ENCODE data around the gene DOCK4. TPM values are rescaled to one million over a fixed set of nuclear protein-coding genes. Genes with fewer than 3 reads are reported as not detected.

Gene DOCK4
- total and polyA plus RNA-seq, 5 donors from 2014 or later = 0.44 TPM; not detected in 4

GRCh38 chr7:111705807-111706206 is 500.4 kb downstream of the DOCK4 start:
- no peaks in the 10 kb centered on the region for H3K27me3 Mint-ChIP-seq
- Histone ChIP-seq H3K4me1 (ENCODE audit: control insufficient read depth, insufficient read depth, low read length, poor library complexity, severe bottlenecking) (no peaks in the 10 kb centered on the region), H3K9me3 (ENCODE audit: control insufficient read depth in 2 of 2, low read length in 2 of 2) (no peaks in the 10 kb centered on the region), H3K27ac (ENCODE audit: insufficient read depth, low read length, poor library complexity, severe bottlenecking) (no peak overlapping the region), H3K27me3 (ENCODE audit: control insufficient read depth, insufficient read depth, low read length) (no peaks in the 10 kb centered on the region), H3K4me3 (ENCODE audit: low read depth, low read length) (no peak overlapping the region), H3K36me3 (ENCODE audit: control insufficient read depth, insufficient read depth, low read length) (no peaks in the 10 kb centered on the region)
- no peak overlapping the region for H3K4me3 Mint-ChIP-seq
- H3K4me1 Mint-ChIP-seq = no peaks in the 10 kb centered on the region
- H3K9me3 Mint-ChIP-seq = peaks cover 0 to 8% (median 0%) of the 10 kb centered on the region in 7 donors
- ATAC-seq (ENCODE audit: low read depth in 2 of 2) (no peak), DNase-seq (no peak)
- no peak overlapping the region for H3K27ac Mint-ChIP-seq
- H3K36me3 Mint-ChIP-seq = no peaks in the 10 kb centered on the region

- no peak overlapping the region for H3K27ac ChIP-seq (ENCODE audit: insufficient read depth, low read length, poor library complexity, severe bottlenecking)
- ATAC-seq (ENCODE audit: low read depth in 2 of 2) = no peak
- H3K4me1 Mint-ChIP-seq = no peaks in the 10 kb centered on the region
- H3K4me3 Mint-ChIP-seq = no peak overlapping the region
- no peak overlapping the region for H3K4me3 ChIP-seq (ENCODE audit: low read depth, low read length)
- H3K9me3 Mint-ChIP-seq = peaks cover 0 to 11% (median 1%) of the 10 kb centered on the region in 7 donors
- H3K9me3 ChIP-seq (ENCODE audit: control insufficient read depth in 2 of 2, low read length in 2 of 2) = no peaks in the 10 kb centered on the region
- no peaks in the 10 kb centered on the region for H3K36me3 ChIP-seq (ENCODE audit: control insufficient read depth, insufficient read depth, low read length)
- H3K27me3 Mint-ChIP-seq = peaks cover 4% of the 10 kb centered on the region
- H3K36me3 Mint-ChIP-seq = no peaks in the 10 kb centered on the region
- H3K27me3 ChIP-seq (ENCODE audit: control insufficient read depth, insufficient read depth, low read length) = no peaks in the 10 kb centered on the region
- no peak for DNase-seq
- H3K4me1 ChIP-seq (ENCODE audit: control insufficient read depth, insufficient read depth, low read length, poor library complexity, severe bottlenecking) = no peaks in the 10 kb centered on the region
- no peak overlapping the region for H3K27ac Mint-ChIP-seq
These were observed 508.4 kb downstream of the DOCK4 start for GRCh38 chr7:111697771-111698170.

- Mint-ChIP-seq H3K9me3 (peaks cover 0 to 6% (median 0%) of the 10 kb centered on the region in 7 donors), H3K4me1 (no peaks in the 10 kb centered on the region), H3K4me3 (no peak overlapping the region), H3K27ac (no peak overlapping the region), H3K36me3 (no peaks in the 10 kb centered on the region), H3K27me3 (peaks cover 4% of the 10 kb centered on the region)
- Histone ChIP-seq H3K27ac (ENCODE audit: insufficient read depth, low read length, poor library complexity, severe bottlenecking) (no peak overlapping the region), H3K9me3 (ENCODE audit: control insufficient read depth in 2 of 2, low read length in 2 of 2) (no peaks in the 10 kb centered on the region), H3K4me3 (ENCODE audit: low read depth, low read length) (no peak overlapping the region), H3K4me1 (ENCODE audit: control insufficient read depth, insufficient read depth, low read length, poor library complexity, severe bottlenecking) (no peaks in the 10 kb centered on the region), H3K27me3 (ENCODE audit: control insufficient read depth, insufficient read depth, low read length) (no peaks in the 10 kb centered on the region), H3K36me3 (ENCODE audit: control insufficient read depth, insufficient read depth, low read length) (no peaks in the 10 kb centered on the region)
- no peak for ATAC-seq (ENCODE audit: low read depth in 2 of 2)
- DNase-seq = no peak
These were observed 511.8 kb downstream of the DOCK4 start for GRCh38 chr7:111694376-111694775.

- Histone ChIP-seq H3K9me3 (ENCODE audit: control insufficient read depth in 2 of 2, low read length in 2 of 2) (no peaks in the 10 kb centered on the region), H3K36me3 (ENCODE audit: control insufficient read depth, insufficient read depth, low read length) (no peaks in the 10 kb centered on the region), H3K4me1 (ENCODE audit: control insufficient read depth, insufficient read depth, low read length, poor library complexity, severe bottlenecking) (no peaks in the 10 kb centered on the region), H3K27ac (ENCODE audit: insufficient read depth, low read length, poor library complexity, severe bottlenecking) (no peak overlapping the region), H3K27me3 (ENCODE audit: control insufficient read depth, insufficient read depth, low read length) (no peaks in the 10 kb centered on the region), H3K4me3 (ENCODE audit: low read depth, low read length) (no peak overlapping the region)
- Mint-ChIP-seq H3K4me3 (no peak overlapping the region), H3K27ac (no peak overlapping the region), H3K9me3 (peaks cover 0 to 7% (median 0%) of the 10 kb centered on the region in 7 donors), H3K36me3 (no peaks in the 10 kb centered on the region), H3K27me3 (peaks cover 5% of the 10 kb centered on the region), H3K4me1 (no peaks in the 10 kb centered on the region)
- ATAC-seq (ENCODE audit: low read depth in 2 of 2) (no peak), DNase-seq (no peak)
These were observed 515.7 kb downstream of the DOCK4 start for GRCh38 chr7:111690364-111691111.

- Histone ChIP-seq H3K4me1 (ENCODE audit: control insufficient read depth, insufficient read depth, low read length, poor library complexity, severe bottlenecking) (no peaks in the 10 kb centered on the region), H3K4me3 (ENCODE audit: low read depth, low read length) (no peak overlapping the region), H3K27ac (ENCODE audit: insufficient read depth, low read length, poor library complexity, severe bottlenecking) (no peak overlapping the region), H3K36me3 (ENCODE audit: control insufficient read depth, insufficient read depth, low read length) (no peaks in the 10 kb centered on the region), H3K9me3 (ENCODE audit: control insufficient read depth in 2 of 2, low read length in 2 of 2) (no peaks in the 10 kb centered on the region), H3K27me3 (ENCODE audit: control insufficient read depth, insufficient read depth, low read length) (no peaks in the 10 kb centered on the region)
- no peak for DNase-seq
- Mint-ChIP-seq H3K27ac (no peak overlapping the region), H3K4me1 (no peaks in the 10 kb centered on the region), H3K9me3 (peaks cover 0 to 3% (median 0%) of the 10 kb centered on the region in 7 donors), H3K36me3 (no peaks in the 10 kb centered on the region), H3K4me3 (no peak overlapping the region), H3K27me3 (peaks cover 5% of the 10 kb centered on the region)
- ATAC-seq (ENCODE audit: low read depth in 2 of 2) = no peak
These were observed 520.9 kb downstream of the DOCK4 start for GRCh38 chr7:111685349-111685748.

GRCh38 chr7:111682588-111683340 is 523.4 kb downstream of the DOCK4 start:
- Mint-ChIP-seq H3K4me1 (no peaks in the 10 kb centered on the region), H3K36me3 (no peaks in the 10 kb centered on the region), H3K27ac (no peak overlapping the region), H3K9me3 (peaks cover 0 to 2% (median 0%) of the 10 kb centered on the region in 7 donors), H3K27me3 (no peaks in the 10 kb centered on the region), H3K4me3 (no peak overlapping the region)
- ATAC-seq (ENCODE audit: low read depth in 2 of 2) = no peak
- Histone ChIP-seq H3K27me3 (ENCODE audit: control insufficient read depth, insufficient read depth, low read length) (no peaks in the 10 kb centered on the region), H3K36me3 (ENCODE audit: control insufficient read depth, insufficient read depth, low read length) (no peaks in the 10 kb centered on the region), H3K9me3 (ENCODE audit: control insufficient read depth in 2 of 2, low read length in 2 of 2) (no peaks in the 10 kb centered on the region), H3K27ac (ENCODE audit: insufficient read depth, low read length, poor library complexity, severe bottlenecking) (no peak overlapping the region), H3K4me1 (ENCODE audit: control insufficient read depth, insufficient read depth, low read length, poor library complexity, severe bottlenecking) (no peaks in the 10 kb centered on the region), H3K4me3 (ENCODE audit: low read depth, low read length) (no peak overlapping the region)
- no peak for DNase-seq

- no peak overlapping the region for H3K27ac Mint-ChIP-seq
- H3K4me3 Mint-ChIP-seq = no peak overlapping the region
- no peaks in the 10 kb centered on the region for H3K27me3 Mint-ChIP-seq
These were observed 525.0 kb downstream of the DOCK4 start for GRCh38 chr7:111681242-111681641.

More at GRCh38 chr7:111681242-111681641, 525.0 kb downstream of the DOCK4 start:
- no peaks in the 10 kb centered on the region for H3K36me3 Mint-ChIP-seq
- DNase-seq = no peak
- H3K9me3 Mint-ChIP-seq = peaks cover 0 to 1% (median 0%) of the 10 kb centered on the region in 7 donors
- no peak for ATAC-seq (ENCODE audit: low read depth in 2 of 2)
- Histone ChIP-seq H3K4me3 (ENCODE audit: low read depth, low read length) (no peak overlapping the region), H3K36me3 (ENCODE audit: control insufficient read depth, insufficient read depth, low read length) (no peaks in the 10 kb centered on the region), H3K9me3 (ENCODE audit: control insufficient read depth in 2 of 2, low read length in 2 of 2) (no peaks in the 10 kb centered on the region), H3K4me1 (ENCODE audit: control insufficient read depth, insufficient read depth, low read length, poor library complexity, severe bottlenecking) (no peaks in the 10 kb centered on the region), H3K27ac (ENCODE audit: insufficient read depth, low read length, poor library complexity, severe bottlenecking) (no peak overlapping the region), H3K27me3 (ENCODE audit: control insufficient read depth, insufficient read depth, low read length) (no peaks in the 10 kb centered on the region)
- H3K4me1 Mint-ChIP-seq = no peaks in the 10 kb centered on the region
